HG03103 (cell line): ENCODE data around the gene BLVRB.
"Not testable (repeated sequence)": the region's sequence is repeated elsewhere in the genome, so short reads cannot be mapped to it uniquely, and the experiment has no call there.

ENCODE experiments used
- ATAC-seq: cut with Tn5 transposase; IDR thresholded peaks from one replicate; pipeline ENCODE4 v1.9.1; 2021; ENCODE audit warnings: low read depth; ENCODE audit not compliant: unreplicated experiment

The BLVRB gene

DNA sequence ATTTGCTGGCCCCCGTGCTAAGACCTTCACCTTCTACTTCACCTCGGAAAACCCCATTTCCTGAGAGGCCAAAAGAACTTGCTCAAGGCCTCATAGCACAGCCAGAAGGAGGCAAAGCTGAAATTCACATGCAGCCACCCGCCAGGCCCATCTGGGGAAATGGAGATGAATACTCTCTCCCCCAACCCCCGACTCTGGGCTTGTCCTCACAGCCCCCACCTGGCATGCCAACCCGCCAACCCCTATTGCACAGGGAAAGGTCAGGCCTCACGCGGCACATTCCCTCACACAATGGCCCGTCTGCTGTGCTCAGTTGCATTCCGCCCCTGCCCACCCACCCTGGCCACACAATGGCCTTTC, 55.5 kb downstream of the BLVRB start:
- no peak for ATAC-seq

DNA sequence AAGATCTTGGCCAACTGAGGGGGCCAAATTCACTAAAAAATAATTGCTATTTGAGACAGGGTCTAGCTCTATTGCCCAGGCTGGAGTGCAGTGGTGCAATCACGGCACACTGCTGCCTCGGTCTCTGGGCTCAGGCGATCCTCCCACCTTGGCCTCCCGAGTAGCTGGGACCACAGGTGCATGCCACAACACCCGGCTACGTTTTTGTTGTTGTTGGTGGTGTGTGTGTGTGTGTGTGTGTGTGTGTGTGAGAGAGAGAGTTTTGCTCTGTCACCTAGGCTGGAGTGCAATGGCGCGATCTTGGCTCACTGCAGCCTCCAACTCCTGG, 57.0 kb downstream of the BLVRB start:
- not testable (repeated sequence) for ATAC-seq

DNA sequence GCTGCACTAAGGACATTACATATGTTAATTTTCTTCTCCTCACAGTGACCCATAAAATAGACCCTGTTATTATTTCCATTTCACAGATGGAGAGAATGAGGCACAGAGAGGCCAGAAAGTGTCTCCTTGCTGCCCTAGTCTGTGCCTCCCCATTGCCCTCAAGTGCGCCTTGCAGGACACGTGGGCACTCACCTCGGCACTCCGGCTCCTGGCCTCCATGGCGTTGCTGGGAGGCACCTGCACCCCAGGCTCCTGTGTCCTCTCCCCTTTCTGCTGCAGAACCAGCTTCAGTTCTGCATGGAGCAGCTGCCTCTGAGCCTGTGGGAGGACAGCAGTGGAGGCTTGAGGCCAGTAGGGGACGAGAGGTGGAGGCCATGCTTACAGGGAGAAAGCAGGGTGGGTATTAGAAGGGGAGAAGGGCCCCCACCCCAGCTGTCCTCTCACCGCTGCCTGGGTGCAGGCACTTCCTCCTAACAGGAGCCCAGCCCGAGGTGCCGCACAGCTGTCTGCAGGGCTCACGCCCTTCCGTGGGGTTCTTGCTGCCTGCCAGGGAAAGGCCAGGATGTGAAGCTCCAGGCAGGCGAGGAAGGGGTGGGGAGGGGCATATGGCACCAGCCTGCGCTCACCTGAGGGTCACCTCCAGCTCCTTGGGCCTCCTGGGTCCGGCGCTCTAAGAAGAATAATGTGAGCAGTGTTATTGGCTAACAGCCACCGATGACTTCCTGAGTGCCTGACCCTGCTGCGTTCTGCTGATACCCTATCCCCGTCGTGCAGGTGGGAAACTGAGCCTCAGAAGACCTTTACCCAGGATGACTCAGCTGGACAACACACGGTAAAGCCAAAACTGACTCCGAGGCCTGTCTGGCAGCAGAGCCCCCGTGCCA, 57.6 kb downstream of the BLVRB start:
- ATAC-seq: no peak

DNA sequence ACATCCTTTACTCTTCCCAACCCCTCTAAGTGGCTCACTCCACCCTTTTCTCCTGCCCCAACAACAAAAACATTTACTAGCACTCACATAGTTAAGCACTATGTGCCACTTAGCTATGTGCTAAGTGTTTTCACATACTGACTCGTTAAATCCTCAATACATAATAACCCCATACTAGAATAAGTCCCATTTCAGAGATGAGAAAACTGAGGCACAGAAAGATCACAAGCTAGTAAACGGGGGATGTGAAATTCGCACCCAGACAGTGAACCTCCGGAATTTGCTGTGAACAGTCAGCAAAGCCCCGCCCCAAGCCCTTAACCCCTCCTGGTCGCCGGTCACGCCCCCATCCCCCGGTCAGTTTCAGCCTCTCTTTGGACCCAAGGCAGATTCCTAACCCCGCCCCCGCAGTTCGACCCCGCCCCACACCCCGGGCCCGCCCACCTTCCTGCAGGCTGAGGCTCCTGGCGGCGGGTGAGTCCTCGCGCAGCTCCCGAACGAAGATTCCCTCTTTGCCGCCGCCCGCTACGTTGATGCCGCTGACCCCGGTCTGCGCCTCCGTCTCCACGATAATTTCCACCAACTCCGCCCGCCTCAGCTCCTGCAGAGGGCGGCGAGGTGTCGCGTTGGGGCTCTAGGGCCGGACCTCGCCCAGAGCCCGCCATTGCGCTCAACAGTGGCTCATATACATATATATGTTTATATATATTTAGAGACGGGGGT, 62.1 kb downstream of the BLVRB start:
- peak; percentile 51 for ATAC-seq

DNA sequence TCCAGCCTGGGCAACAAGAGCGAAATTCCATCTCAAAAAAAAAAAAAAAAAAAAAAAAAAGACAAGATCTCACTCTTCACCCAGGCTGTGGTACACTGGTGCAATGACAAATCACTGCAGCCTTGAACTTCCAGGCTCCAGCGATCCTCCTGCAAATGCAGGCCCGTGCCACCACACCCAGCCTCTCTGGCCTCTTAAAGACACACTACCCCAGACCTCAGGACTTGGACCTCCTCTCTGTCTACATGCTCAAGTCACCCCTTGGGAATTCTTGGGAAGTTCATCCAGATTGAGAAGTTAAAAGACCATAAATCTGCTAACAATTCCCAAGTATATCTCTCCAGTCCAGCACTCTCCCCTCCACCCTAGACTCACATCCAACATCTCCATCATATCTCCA, 65.0 kb downstream of the BLVRB start:
- no peak for ATAC-seq

DNA sequence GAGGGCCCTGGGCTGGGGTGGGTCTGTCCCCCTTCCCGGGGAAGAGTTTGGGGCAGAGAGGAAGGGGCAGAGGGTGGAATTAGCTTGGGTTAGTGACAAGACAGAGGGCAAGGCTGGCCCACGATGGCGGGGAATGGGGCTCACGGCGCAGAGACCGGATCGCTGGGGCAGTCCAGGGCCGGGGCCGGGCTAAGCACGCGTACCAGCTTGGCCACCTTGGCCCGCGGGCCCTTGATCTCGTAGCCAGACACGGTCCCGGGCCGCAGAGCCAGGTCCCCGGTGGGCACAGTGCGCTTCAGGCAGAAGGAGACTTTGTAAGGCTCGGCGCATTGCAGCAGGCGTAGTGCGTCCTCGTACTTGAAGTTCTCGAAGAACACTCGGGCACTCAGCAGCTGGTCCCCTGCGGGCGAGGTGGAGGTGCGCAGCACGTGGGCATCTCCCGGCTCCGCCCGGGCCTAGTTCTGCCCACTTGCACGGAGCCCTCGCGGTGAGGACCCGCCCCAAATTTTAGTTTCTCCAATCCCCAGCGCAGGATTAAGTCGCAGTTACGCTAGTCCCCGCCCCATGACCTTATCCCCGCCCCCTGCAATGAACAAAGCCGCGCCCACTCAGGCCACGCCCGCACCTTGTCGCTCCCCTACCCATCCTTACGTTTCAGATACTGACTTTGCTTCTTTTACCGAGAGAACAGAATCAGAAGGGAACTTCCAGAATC, 67.0 kb downstream of the BLVRB start:
- no peak for ATAC-seq
